Stimulated activated naive CD8-positive, alpha-beta T cell treated with anti-CD3 and anti-CD28 coated beads, Interleukin-15, Interleukin-2, amounts not matched to agents 100 ng/mL and 50 ng/mL, for 24 hours (primary cell): ENCODE data around the gene GRIK1.
"Not testable (repeated sequence)": the region's sequence is repeated elsewhere in the genome, so short reads cannot be mapped to it uniquely, and the experiment has no call there.

Source experiments
- H3K27ac Mint-ChIP-seq: one replicate; pipeline ENCODE4 v1.8.0; 2021; ENCODE audit warnings: mild to moderate bottlenecking, mixed read lengths
- H3K27me3 Mint-ChIP-seq: one replicate; pipeline ENCODE4 v1.8.0; 2021; ENCODE audit warnings: mixed read lengths
- H3K36me3 Mint-ChIP-seq: one replicate; pipeline ENCODE4 v1.8.0; 2021; ENCODE audit warnings: low read depth, mixed read lengths
- H3K4me1 Mint-ChIP-seq: one replicate; pipeline ENCODE4 v1.8.0; 2021; ENCODE audit warnings: low read depth, mixed read lengths
- H3K4me3 Mint-ChIP-seq: one replicate; pipeline ENCODE4 v1.8.0; 2021; ENCODE audit warnings: mild to moderate bottlenecking, mixed read lengths
- H3K9me3 Mint-ChIP-seq: one replicate; pipeline ENCODE4 v1.8.0; 2021; ENCODE audit warnings: mixed read lengths

The GRIK1 gene

GRCh38 chr21:29939924-29940275, at the start of gene GRIK1:
Gene GRIK1 (minus strand): TSS chr21:29939996.
- no peak within 1 kb of the TSS for H3K27ac Mint-ChIP-seq
- H3K27me3 Mint-ChIP-seq: peaks cover 52% of the 10 kb centered on the region
- no peaks in the 10 kb centered on the region for H3K36me3 Mint-ChIP-seq
- peaks cover 4% of the 10 kb centered on the region for H3K4me1 Mint-ChIP-seq
- no peak within 1 kb of the TSS for H3K4me3 Mint-ChIP-seq
- peaks cover 9% of the 10 kb centered on the region for H3K9me3 Mint-ChIP-seq

GRCh38 chr21:29987762-29988161, 48.0 kb upstream of the GRIK1 start:
- no peaks in the 10 kb centered on the region for H3K4me1 Mint-ChIP-seq
- no peaks in the 10 kb centered on the region for H3K27me3 Mint-ChIP-seq
- no peak overlapping the region for H3K4me3 Mint-ChIP-seq
- H3K36me3 Mint-ChIP-seq: no peaks in the 10 kb centered on the region
- H3K9me3 Mint-ChIP-seq: peaks cover 4% of the 10 kb centered on the region
- no peak overlapping the region for H3K27ac Mint-ChIP-seq

DNA sequence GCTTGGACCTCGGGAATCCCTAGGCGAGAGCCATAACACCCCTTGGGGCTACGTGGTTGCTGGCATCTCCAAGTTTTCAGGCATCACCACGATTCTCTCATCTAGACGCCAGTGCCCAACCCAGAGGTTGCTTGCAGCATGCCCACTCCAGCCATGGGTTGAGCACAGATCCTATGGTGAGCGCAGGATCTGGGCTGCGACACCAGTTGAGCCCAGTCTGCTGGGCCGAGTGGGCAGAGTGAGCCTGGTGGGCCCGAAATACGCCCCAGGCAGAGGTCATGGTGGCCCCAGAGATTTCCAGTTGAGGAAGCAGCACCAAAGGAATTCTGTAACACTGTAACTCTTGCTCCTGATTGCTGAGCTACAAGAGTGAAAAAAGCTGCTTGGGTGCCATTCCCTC, 46.1 kb upstream of the GRIK1 start:
- H3K4me3 Mint-ChIP-seq: no peak overlapping the region

DNA sequence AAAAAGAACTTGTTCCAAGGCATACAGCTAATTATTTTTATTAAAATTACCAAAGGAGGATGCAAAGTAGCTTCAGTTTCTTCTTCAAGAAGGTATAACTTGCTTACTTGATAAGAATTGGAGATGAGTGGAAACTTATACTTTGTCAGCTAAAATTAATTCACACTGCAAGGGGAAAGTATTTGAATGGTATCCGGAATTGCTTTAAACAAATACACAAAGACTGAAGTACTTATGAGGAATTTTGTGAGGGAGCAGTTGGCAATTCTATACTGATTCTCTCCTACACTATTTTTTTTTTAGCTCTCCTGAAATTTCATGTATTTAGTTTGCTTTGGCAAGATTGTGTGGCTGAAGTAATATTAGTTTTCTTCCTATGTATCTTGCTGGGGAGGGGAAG, 39.2 kb upstream of the GRIK1 start:
- Mint-ChIP-seq H3K9me3 (no peaks in the 10 kb centered on the region), H3K4me1 (no peaks in the 10 kb centered on the region), H3K27ac (no peak overlapping the region), H3K4me3 (no peak overlapping the region), H3K27me3 (no peaks in the 10 kb centered on the region), H3K36me3 (no peaks in the 10 kb centered on the region)

More for the DNA sequence above, 46.1 kb upstream of the GRIK1 start:
- Mint-ChIP-seq H3K36me3 (no peaks in the 10 kb centered on the region), H3K27ac (no peak overlapping the region), H3K4me1 (no peaks in the 10 kb centered on the region), H3K27me3 (no peaks in the 10 kb centered on the region), H3K9me3 (peaks cover 4% of the 10 kb centered on the region)

GRCh38 chr21:29975776-29976175, 36.0 kb upstream of the GRIK1 start:
- no peaks in the 10 kb centered on the region for H3K27me3 Mint-ChIP-seq
- no peaks in the 10 kb centered on the region for H3K4me1 Mint-ChIP-seq
- H3K36me3 Mint-ChIP-seq: no peaks in the 10 kb centered on the region
- H3K4me3 Mint-ChIP-seq: no peak overlapping the region
- no peak overlapping the region for H3K27ac Mint-ChIP-seq
- H3K9me3 Mint-ChIP-seq: no peaks in the 10 kb centered on the region

DNA sequence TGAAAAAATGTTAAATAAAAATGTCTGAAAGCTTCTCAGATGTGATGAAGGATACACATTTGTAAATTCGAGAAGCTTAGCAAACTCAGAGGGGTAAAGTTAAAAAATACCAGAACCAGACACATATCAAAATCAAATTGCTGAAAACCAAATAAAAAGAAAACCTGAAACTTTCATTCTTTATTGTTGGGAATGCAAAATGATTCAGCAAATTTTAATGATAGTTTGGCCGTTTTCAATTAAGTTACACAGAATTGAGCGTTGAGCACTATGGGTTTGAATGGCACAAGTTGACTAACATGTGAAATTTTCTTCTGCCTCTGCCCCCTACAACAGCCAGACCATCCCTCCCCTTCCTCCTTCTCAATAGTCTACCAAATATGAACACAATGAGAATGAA, 33.5 kb upstream of the GRIK1 start:
- Mint-ChIP-seq H3K27ac (no peak overlapping the region), H3K4me3 (no peak overlapping the region), H3K36me3 (no peaks in the 10 kb centered on the region), H3K27me3 (no peaks in the 10 kb centered on the region), H3K9me3 (peaks cover 4% of the 10 kb centered on the region), H3K4me1 (no peaks in the 10 kb centered on the region)

GRCh38 chr21:29961291-29962027, 21.7 kb upstream of the GRIK1 start:
- H3K4me3 Mint-ChIP-seq: no peak overlapping the region
- H3K4me1 Mint-ChIP-seq: no peaks in the 10 kb centered on the region
- no peaks in the 10 kb centered on the region for H3K36me3 Mint-ChIP-seq
- no peak overlapping the region for H3K27ac Mint-ChIP-seq
- peaks cover 7% of the 10 kb centered on the region for H3K27me3 Mint-ChIP-seq
- H3K9me3 Mint-ChIP-seq: no peaks in the 10 kb centered on the region

DNA sequence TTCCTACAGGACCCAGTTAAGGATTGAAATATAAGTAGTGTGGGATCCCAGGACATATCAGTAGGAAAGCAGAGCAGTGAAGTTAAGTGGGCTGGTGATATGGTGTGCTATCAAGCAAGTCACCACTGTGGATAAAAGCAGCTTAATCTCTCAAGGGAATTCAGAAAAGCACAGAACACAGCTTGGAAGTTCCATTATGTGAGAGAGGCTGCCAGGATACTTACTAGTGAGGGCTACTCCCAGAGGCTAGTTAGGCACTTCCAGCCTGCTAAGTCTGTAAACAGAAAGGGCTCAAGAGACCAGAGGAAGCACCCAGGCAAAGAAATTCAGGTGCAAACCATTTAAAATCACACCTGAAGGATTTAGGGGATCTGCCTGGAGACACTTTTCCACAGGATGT, 18.8 kb upstream of the GRIK1 start:
- Mint-ChIP-seq H3K4me1 (no peaks in the 10 kb centered on the region), H3K9me3 (no peaks in the 10 kb centered on the region), H3K27ac (no peak overlapping the region), H3K4me3 (no peak overlapping the region), H3K27me3 (peaks cover 7% of the 10 kb centered on the region), H3K36me3 (no peaks in the 10 kb centered on the region)

- H3K9me3 Mint-ChIP-seq, H3K36me3 Mint-ChIP-seq, H3K27ac Mint-ChIP-seq, H3K27me3 Mint-ChIP-seq, H3K4me1 Mint-ChIP-seq, H3K4me3 Mint-ChIP-seq: not testable (repeated sequence)
Observed at GRCh38 chr21:29958035-29958434, 18.2 kb upstream of the GRIK1 start.

GRCh38 chr21:29953690-29954089, 13.9 kb upstream of the GRIK1 start:
- Mint-ChIP-seq H3K9me3 (no peaks in the 10 kb centered on the region), H3K27ac (no peak overlapping the region), H3K4me3 (no peak overlapping the region), H3K27me3 (peaks cover 4% of the 10 kb centered on the region), H3K4me1 (no peaks in the 10 kb centered on the region), H3K36me3 (no peaks in the 10 kb centered on the region)

GRCh38 chr21:29953072-29953471, 13.3 kb upstream of the GRIK1 start:
- Mint-ChIP-seq H3K4me3 (no peak overlapping the region), H3K36me3 (no peaks in the 10 kb centered on the region), H3K9me3 (no peaks in the 10 kb centered on the region), H3K27me3 (peaks cover 1% of the 10 kb centered on the region), H3K27ac (no peak overlapping the region), H3K4me1 (no peaks in the 10 kb centered on the region)

DNA sequence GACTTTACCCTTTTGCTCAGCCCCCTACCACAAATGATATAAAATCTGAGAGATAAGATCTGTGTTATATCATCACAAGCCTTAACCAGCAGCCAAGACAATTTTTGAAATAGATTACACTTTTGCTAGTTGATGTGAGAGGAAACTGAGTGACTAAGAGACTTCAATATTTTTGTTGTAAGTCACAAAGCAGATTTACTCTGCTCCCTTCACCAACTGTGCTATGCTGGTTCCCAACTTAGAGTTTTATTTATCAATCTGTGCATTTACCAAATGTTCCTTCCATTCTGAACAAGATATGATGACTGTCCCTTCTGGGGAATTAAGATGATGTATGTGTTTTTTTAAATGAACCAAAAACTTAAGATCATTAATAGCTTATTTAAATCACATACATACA, 12.1 kb upstream of the GRIK1 start:
- Mint-ChIP-seq H3K4me1 (no peaks in the 10 kb centered on the region), H3K36me3 (no peaks in the 10 kb centered on the region), H3K27me3 (no peaks in the 10 kb centered on the region), H3K4me3 (no peak overlapping the region), H3K27ac (no peak overlapping the region), H3K9me3 (no peaks in the 10 kb centered on the region)

GRCh38 chr21:29949991-29950390, 10.2 kb upstream of the GRIK1 start:
- Mint-ChIP-seq H3K27me3 (no peaks in the 10 kb centered on the region), H3K9me3 (no peaks in the 10 kb centered on the region), H3K36me3 (no peaks in the 10 kb centered on the region), H3K4me3 (no peak overlapping the region), H3K27ac (no peak overlapping the region), H3K4me1 (no peaks in the 10 kb centered on the region)

- H3K4me3 Mint-ChIP-seq: no peak overlapping the region
- H3K9me3 Mint-ChIP-seq: peaks cover 5% of the 10 kb centered on the region
- no peak overlapping the region for H3K27ac Mint-ChIP-seq
- H3K4me1 Mint-ChIP-seq: no peaks in the 10 kb centered on the region
- H3K36me3 Mint-ChIP-seq: no peaks in the 10 kb centered on the region
- peaks cover 10% of the 10 kb centered on the region for H3K27me3 Mint-ChIP-seq
Observed at GRCh38 chr21:29947119-29947518, 7.3 kb upstream of the GRIK1 start.

DNA sequence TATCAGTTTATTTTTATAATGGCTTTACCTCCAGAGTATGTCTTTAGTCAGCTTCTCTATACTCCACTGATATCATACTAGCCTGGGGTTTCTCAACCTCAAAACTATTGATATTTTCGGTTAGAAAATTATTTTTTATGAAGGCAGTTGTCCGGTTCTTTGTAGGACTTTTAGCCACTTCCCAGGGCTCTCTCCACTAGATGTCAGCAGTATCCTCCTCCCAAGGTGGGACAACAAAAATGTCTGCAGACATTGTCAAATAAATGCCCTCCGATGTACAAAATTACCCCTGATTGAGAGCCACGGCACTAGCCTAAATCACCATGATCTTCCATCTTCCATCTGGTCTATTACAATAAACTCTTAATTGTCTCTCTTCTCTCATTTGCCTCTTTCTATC, 4.1 kb upstream of the GRIK1 start:
- H3K4me3 Mint-ChIP-seq: no peak overlapping the region
- H3K27ac Mint-ChIP-seq: no peak overlapping the region
- no peaks in the 10 kb centered on the region for H3K36me3 Mint-ChIP-seq
- H3K4me1 Mint-ChIP-seq: peaks cover 4% of the 10 kb centered on the region
- peaks cover 35% of the 10 kb centered on the region for H3K27me3 Mint-ChIP-seq
- peaks cover 9% of the 10 kb centered on the region for H3K9me3 Mint-ChIP-seq

DNA sequence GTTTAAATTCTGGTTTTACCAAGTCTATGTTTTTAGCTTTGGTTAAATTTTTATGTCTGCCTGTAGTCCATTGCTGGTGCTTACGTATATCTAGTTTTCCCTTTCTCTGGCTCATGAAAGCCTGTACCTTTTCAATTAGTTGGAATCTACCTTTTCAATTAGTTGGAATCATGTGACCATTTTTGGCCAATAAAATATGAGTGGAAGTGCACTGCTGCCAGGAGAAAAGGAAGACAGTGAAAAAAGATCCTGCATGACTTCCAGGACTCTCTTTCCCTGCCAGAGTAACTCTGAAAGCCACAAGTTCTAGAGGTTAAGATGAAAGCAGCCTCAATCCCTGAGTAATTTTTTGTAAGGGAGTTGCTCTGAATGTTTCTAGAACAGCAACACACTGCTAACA, 2.2 kb upstream of the GRIK1 start:
- Mint-ChIP-seq H3K9me3 (peaks cover 9% of the 10 kb centered on the region), H3K36me3 (no peaks in the 10 kb centered on the region), H3K27me3 (peaks cover 50% of the 10 kb centered on the region), H3K4me1 (peaks cover 4% of the 10 kb centered on the region), H3K27ac (no peak overlapping the region), H3K4me3 (no peak overlapping the region)
